PC-9 (cell line): ENCODE measurements around the gene IL34.

Experiments used
- EZH2 ChIP-seq: fragments of 200-600 bp; sonication (generic); IDR thresholded peaks from 2 replicates; pipeline ENCODE4 v1.8.0; 2017; ENCODE audit warnings: antibody characterized with exemption, low read depth
- TF ChIP-seq, protein P1 (sequence below): fragments of 200-600 bp; sonication (generic); conservative IDR thresholded peaks from 2 replicates; pipeline ENCODE4 v1.6.1; 2017; ENCODE audit warnings: mixed run types, antibody characterized with exemption, mild to moderate bottlenecking, moderate library complexity

GRCh38 chr16:70674221-70675014 is 28.1 kb downstream of the IL34 start:
- TF ChIP-seq, protein P1, sequence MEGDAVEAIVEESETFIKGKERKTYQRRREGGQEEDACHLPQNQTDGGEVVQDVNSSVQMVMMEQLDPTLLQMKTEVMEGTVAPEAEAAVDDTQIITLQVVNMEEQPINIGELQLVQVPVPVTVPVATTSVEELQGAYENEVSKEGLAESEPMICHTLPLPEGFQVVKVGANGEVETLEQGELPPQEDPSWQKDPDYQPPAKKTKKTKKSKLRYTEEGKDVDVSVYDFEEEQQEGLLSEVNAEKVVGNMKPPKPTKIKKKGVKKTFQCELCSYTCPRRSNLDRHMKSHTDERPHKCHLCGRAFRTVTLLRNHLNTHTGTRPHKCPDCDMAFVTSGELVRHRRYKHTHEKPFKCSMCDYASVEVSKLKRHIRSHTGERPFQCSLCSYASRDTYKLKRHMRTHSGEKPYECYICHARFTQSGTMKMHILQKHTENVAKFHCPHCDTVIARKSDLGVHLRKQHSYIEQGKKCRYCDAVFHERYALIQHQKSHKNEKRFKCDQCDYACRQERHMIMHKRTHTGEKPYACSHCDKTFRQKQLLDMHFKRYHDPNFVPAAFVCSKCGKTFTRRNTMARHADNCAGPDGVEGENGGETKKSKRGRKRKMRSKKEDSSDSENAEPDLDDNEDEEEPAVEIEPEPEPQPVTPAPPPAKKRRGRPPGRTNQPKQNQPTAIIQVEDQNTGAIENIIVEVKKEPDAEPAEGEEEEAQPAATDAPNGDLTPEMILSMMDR = no peak
- no peak for TF ChIP-seq EZH2
